Hypothalamus (tissue), 51 donors: ENCODE results near the gene CDH5.

Source experiments
- DNase-seq, 51 donors: peaks; one replicate each; lab custom pipeline; 2025; lab: John Stamatoyannopoulos, UW

Gene CDH5

GRCh38 chr16:66387817-66388332 lies 21.4 kb downstream of the CDH5 start:
- no peak for DNase-seq

GRCh38 chr16:66388350-66389139 lies 22.1 kb downstream of the CDH5 start:
- no peak for DNase-seq

DNA sequence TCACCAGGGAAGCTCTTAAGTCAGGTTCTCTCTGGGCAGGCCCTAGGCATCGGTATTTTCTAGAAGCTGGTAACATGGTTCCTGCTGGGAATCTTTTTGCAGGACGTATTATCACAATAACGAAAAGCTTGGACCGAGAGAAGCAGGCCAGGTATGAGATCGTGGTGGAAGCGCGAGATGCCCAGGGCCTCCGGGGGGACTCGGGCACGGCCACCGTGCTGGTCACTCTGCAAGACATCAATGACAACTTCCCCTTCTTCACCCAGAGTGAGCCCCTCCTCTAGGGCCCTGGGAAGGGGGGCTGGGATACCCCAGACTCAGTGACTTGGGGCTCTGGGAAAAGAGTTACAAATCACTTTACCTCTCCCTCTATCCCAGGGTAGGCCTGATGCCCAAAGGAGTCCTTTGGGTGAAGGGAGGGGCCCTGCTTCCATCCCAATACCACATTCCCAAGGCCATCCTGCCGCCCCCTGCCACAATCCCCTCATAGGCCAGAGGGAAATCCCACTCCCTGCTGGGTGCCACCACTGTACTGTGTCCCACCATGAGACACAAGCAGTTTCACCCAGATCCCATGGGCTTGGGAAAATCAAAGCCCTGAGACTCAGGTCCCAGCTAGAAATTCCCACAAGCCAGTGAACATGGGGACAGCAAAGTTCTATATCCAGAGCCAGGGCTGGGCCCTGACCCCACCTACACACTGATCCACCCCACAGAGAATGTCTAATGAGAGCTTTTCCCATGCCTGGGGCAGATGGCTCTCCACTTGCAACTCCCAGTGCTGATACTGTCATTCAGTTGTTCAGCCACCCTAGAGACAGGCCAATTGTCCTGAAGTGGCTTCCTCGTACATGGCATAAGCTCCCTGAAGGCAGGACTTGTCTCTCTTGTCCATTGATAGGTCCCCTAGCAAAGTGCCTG lies 23.0 kb downstream of the CDH5 start:
- no peak for DNase-seq

DNA sequence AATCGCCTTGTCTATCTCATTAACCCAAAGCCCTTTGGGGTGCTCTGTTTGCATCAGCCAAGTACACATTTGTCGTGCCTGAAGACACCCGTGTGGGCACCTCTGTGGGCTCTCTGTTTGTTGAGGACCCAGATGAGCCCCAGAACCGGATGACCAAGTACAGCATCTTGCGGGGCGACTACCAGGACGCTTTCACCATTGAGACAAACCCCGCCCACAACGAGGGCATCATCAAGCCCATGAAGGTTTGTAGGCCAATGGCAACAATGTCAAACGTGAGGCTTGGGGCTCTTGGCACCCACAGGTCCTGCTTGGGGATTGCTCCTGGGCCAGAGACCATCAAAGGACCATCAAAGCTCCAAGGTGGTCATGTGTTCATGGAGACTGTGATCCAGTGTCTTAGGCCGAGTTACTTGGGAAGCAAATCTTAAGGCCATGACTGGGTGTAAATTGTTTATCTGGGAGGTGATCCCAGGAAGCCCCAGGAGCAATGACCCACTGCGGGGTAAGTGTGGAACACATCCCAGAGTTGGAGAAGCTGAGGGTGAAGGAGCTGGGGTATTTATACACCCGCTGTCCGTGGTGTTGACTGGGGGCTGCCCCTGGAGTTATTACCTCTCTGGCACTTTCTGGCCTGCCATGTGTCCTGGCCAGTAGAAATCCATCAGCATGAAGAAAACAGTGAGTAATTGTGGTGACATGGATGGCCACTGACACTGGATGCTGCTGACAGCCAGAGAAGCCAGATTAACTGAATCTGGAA lies 24.0 kb downstream of the CDH5 start:
- no peak for DNase-seq

DNA sequence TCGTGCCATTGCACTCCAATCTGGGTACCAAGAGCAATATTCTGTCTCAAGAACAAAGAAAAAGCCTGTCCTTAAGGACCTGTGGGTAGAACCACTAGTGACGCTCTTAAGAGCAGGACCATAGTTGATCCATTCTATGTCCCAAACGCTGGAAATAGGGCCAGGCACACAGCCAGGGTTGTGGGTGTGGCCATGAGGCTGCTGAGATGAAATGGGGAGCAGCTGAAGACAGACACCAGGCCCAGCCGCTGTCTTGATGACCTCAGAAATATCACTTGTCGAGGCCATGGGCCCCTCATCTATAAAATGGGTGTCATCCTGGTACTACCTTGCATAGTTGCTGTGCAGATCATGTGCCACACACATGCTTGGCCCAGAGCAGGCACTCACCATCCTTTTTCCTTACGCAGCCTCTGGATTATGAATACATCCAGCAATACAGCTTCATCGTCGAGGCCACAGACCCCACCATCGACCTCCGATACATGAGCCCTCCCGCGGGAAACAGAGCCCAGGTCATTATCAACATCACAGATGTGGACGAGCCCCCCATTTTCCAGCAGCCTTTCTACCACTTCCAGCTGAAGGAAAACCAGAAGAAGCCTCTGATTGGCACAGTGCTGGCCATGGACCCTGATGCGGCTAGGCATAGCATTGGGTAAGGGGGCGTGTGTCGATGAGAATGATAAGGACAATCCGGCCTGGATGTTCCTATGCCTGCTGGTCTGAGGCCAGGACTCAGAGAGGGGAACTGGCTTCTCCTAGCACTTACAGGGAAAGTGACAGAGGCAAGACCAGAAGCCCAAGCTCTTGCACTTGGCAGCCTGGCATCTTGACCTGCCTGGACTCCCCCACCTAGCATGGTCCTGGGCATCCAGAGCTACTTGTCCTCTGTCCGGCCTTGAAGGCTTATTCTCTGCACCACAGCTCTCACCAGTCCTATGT lies 25.5 kb downstream of the CDH5 start:
- DNase-seq, result no peak

DNA sequence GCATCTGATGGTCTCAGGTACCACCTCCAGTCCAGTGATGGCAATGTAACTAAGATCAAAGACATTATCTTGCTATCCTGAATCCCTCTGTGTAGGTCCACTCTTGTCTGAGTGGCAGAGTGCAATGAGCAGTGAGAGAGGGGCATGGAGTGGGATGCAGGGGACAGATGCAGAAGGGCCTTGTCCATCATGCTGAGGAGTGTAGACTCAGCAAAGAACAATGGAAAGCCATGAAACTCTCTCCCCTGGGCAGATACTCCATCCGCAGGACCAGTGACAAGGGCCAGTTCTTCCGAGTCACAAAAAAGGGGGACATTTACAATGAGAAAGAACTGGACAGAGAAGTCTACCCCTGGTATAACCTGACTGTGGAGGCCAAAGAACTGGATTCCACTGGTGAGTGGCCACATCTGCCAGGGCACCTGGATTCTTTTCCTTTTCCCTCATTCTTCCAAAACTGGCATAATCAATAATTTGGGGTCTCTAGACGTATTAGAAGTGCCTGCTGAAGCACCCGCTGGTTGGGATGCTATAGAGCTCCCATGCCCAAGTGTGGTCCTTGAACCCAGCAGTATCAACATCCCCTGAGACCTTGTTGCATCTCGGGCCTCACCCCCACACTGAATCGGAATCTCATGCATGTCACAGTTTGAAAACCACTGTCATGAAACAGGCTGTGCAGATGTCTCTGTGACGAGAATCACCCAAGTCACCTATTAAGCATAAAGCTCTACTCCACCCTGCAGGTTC lies 29.5 kb downstream of the CDH5 start:
- no peak for DNase-seq

DNA sequence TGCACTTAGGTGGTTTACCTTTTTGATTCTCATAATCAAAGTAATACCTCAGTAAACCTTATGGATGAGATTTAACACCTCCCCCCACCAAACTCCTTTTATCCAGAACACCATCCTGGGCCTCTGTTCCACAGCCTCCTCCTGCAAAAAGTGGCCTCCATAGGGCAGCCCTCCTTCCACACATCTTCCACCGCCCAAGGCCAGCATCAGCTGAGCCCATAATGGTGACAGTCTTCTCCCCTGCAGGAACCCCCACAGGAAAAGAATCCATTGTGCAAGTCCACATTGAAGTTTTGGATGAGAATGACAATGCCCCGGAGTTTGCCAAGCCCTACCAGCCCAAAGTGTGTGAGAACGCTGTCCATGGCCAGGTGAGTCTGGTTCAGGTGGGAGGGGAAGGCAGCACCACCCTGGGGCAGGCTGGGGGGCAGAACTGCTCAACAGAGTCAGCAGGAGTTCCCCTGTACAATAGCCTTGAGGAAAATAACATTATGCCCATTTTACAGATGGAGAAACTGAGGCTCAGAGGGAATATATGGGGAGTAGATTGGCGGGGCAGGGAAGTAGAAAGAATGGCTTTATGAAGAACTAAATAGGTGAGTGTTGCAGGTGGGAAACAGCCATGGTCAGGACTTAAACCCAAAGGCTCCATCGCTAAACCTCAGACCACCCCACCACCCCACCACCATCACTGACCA lies 31.4 kb downstream of the CDH5 start:
- DNase-seq, result no peak

DNA sequence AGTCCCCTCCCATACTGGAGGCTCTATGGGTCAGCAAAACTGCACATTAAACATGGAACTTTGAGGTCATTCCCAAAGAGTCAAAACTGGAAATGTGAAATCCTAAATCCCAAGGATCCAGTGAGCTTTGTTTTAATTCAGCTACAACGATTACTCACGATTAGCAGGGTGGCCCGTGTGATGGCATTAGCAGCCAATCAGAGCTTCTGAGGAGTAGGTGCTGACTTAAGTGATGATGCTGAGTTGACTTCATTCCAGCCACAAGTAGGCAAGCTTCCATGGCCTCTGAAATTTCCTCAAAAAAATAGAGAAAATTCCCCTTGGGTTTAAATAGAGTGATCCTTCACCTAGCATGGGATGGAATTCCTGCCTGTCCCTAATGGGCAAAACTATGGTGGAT lies 32.5 kb downstream of the CDH5 start:
- DNase-seq, result no peak

- DNase-seq, result no peak
Observed at GRCh38 chr16:66399930-66400329, 33.4 kb downstream of the CDH5 start.

DNA sequence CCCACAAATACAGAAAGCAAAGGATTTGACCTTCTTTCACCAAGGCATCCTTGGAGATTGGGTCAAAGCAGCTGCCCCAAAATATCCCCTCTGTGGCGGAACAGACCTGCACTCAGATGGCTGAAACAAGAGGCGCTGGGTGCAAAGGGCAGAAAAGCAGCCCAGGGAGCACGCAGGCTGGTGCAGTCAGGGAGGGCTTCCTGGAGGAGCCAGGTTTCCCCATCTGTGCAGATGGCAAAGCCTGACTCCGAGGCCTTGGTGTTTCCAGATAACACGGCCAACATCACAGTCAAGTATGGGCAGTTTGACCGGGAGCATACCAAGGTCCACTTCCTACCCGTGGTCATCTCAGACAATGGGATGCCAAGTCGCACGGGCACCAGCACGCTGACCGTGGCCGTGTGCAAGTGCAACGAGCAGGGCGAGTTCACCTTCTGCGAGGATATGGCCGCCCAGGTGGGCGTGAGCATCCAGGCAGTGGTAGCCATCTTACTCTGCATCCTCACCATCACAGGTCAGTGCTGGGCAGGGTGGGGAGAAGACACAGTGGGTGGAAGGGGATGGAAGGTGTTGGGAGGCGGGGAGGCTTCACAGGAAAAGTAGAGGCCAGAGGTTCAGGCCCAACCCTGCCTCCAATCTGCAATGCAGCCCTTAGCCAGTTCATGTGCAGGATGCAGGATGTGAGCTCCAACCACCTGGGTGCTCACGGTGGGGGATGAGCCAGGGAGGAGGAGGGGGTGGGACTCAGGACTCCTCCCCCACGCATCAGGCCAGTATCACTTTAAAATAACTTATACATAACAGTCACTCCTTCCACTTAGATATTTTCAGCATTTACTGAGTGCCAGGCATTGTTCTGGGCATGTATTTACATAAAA lies 34.3 kb downstream of the CDH5 start:
- no peak for DNase-seq

- DNase-seq, result no peak
Observed at GRCh38 chr16:66401610-66402009, 35.1 kb downstream of the CDH5 start.

DNA sequence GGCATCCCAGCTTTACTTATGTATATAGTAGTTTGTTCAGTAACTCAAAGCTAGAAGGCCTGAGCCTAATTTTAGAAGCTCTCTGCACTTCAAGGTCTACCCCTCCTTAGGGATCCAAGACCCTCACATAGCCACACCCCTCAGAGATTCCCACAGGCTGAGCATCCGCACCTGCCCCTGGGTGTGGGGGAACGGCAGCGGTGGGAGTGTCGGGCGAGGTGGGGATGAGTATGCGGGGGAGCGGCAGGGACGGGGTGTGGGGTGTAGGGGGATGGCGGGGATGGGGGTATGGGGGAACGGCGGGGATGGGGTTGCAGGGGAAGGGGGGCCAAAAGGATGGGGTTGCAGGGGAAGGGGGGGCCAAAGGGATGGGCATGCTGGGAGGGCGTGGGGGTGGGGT lies 35.7 kb downstream of the CDH5 start:
- DNase-seq, result no peak

DNA sequence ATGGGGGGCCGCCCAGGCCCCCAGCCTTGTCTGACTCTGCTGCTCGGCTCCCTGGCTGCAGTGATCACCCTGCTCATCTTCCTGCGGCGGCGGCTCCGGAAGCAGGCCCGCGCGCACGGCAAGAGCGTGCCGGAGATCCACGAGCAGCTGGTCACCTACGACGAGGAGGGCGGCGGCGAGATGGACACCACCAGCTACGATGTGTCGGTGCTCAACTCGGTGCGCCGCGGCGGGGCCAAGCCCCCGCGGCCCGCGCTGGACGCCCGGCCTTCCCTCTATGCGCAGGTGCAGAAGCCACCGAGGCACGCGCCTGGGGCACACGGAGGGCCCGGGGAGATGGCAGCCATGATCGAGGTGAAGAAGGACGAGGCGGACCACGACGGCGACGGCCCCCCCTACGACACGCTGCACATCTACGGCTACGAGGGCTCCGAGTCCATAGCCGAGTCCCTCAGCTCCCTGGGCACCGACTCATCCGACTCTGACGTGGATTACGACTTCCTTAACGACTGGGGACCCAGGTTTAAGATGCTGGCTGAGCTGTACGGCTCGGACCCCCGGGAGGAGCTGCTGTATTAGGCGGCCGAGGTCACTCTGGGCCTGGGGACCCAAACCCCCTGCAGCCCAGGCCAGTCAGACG lies 36.2 kb downstream of the CDH5 start:
- no peak for DNase-seq

GRCh38 chr16:66403531-66404145 lies 37.1 kb downstream of the CDH5 start:
- no peak for DNase-seq

DNA sequence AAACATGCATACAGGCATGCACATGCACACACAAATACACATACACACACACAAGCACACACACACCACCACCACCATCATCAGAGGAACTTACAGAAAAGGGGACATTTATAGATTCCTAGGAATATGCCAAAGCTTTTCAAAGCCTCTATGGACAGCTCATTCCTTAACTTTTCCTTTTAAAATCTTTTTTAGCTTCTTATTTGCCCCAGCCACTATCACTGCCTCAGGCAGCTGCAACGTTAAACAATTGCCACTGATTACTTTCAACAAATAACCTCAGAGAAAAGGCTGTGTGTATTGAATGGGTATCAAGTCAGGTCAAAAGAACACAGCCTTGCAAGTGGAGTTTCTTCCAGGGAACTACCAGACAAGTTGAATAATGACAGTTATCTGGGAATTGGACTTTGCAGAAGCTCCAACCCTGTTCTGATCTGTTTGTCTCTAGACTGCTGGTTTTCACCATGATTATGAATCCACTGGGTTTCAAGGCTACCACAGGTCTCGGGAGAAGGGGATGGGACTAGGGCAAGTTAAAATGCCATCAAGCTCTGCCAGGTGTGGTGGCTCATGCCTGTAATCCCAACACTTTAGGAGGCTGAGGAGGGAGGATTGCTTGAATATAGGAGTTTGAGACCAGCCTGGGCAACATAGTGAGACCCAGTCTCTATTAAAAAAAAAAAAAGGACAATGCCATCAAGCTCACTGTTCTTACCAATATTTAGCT lies 38.7 kb downstream of the CDH5 start:
- DNase-seq, result no peak
